WTC11 (cell line): ENCODE data around the gene STRN.

Source experiments
- CREM ChIP-seq: sonication (generic); formaldehyde crosslinking; IDR thresholded peaks from 2 replicates; pipeline ENCODE4 v1.8.1; 2022; ENCODE audit warnings: mild to moderate bottlenecking, missing genetic modification reagents, moderate library complexity
- E2F1 ChIP-seq: sonication (generic); formaldehyde crosslinking; IDR thresholded peaks from 2 replicates; pipeline ENCODE4 v1.8.0; 2022; ENCODE audit warnings: mild to moderate bottlenecking, missing genetic modification reagents
- GTF2I ChIP-seq: fragments of 250-450 bp; sonication (Bioruptor Pico); conservative IDR thresholded peaks from 2 replicates; pipeline ENCODE4 v1.4.0; 2021; ENCODE audit warnings: mild to moderate bottlenecking
- ZNF281 ChIP-seq: sonication (generic); formaldehyde crosslinking; IDR thresholded peaks from 2 replicates; pipeline ENCODE4 v1.8.0; 2023; ENCODE audit warnings: mild to moderate bottlenecking, missing genetic modification reagents
- TF ChIP-seq, protein P1 (sequence below): sonication (generic); formaldehyde crosslinking; IDR thresholded peaks from 2 replicates; pipeline ENCODE4 v1.8.1; 2023; ENCODE audit warnings: mild to moderate bottlenecking, missing genetic modification reagents, moderate library complexity

DNA sequence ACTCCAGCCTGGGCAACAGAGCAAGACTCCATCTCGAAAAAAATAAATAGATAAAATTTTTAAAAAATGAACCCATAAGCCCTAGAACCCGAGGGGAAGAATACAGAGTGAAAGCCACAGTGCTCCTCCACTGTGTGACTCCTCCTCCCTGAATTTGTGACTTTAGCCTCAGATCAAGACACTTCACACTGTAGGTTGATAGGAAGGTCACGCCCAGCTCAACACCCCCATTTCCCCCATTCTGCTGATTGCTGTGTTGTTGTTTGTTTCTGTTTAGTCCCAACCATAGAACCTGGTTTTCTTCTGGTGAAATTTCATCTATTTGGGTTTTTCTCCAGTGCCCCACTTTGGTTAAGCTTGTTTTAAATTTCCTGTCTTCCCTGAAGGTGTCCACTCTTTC lies 167.6 kb downstream of the STRN start:
- no peak for TF ChIP-seq CREM
- no peak for TF ChIP-seq ZNF281
- no peak for TF ChIP-seq E2F1
- TF ChIP-seq GTF2I = no peak
- TF ChIP-seq, protein P1, sequence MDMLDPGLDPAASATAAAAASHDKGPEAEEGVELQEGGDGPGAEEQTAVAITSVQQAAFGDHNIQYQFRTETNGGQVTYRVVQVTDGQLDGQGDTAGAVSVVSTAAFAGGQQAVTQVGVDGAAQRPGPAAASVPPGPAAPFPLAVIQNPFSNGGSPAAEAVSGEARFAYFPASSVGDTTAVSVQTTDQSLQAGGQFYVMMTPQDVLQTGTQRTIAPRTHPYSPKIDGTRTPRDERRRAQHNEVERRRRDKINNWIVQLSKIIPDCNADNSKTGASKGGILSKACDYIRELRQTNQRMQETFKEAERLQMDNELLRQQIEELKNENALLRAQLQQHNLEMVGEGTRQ (CRISPR knock-in tag) = no peak
